GM10266 (cell line): Measurements from ENCODE around the gene SLC39A11.

Experiments used
- DNase-seq: peaks from one replicate; pipeline ENCODE4 v3.0.0; 2012; ENCODE audit errors: extremely low spot score
- CTCF ChIP-seq: IDR thresholded peaks from 2 replicates; pipeline ENCODE4 v1.5.1; 2012; ENCODE audit warnings: mild to moderate bottlenecking, low read depth; ENCODE audit not compliant: control insufficient read depth, insufficient read depth; ENCODE audit errors: missing control alignments

SLC39A11 gene

GRCh38 chr17:72613396-72613795 is 479.1 kb downstream of the SLC39A11 start:
- TF ChIP-seq CTCF: no peak
- no peak for DNase-seq

- DNase-seq: no peak
- TF ChIP-seq CTCF: no peak
These were observed 481.3 kb downstream of the SLC39A11 start for GRCh38 chr17:72611172-72611571.

- TF ChIP-seq CTCF: no peak
- DNase-seq: no peak
These were observed 483.0 kb downstream of the SLC39A11 start for GRCh38 chr17:72609501-72609900.

- TF ChIP-seq CTCF: no peak
- DNase-seq: no peak
These were observed 484.1 kb downstream of the SLC39A11 start for GRCh38 chr17:72608436-72608835.

GRCh38 chr17:72606656-72607055 is 485.8 kb downstream of the SLC39A11 start:
- TF ChIP-seq CTCF: no peak
- no peak for DNase-seq

GRCh38 chr17:72605543-72605942 is 486.9 kb downstream of the SLC39A11 start:
- TF ChIP-seq CTCF: no peak
- DNase-seq: no peak

GRCh38 chr17:72604518-72604917 is 488.0 kb downstream of the SLC39A11 start:
- no peak for DNase-seq
- no peak for TF ChIP-seq CTCF
